Lung (tissue), 12 donors: ENCODE data around the gene GALM. TPM values are rescaled to one million over a fixed set of nuclear protein-coding genes. Genes with fewer than 3 reads are reported as not detected.
A peak's percentile ranks its signal among the peaks of the same experiment; 100 is the strongest.

Experiments used
- ATAC-seq: fragments of 200-7000 bp; cut with Tn5 transposase; one replicate; pipeline ENCODE4 v1.9.1; 2020; ENCODE audit warnings: moderate number of reproducible peaks; ENCODE audit not compliant: insufficient read depth, low FRiP score
- DNase-seq, 3 donors: peaks; one replicate each; pipeline ENCODE4 v3.0.0-alpha.2; 2013 to 2017
- H3K27ac ChIP-seq, 2 donors: one replicate each; pipeline ENCODE4 v1.5.1; 2013; ENCODE audit warnings: mild to moderate bottlenecking in 2 of 2, moderate library complexity in 2 of 2, control low read depth in 1 of 2, inconsistent platforms in 1 of 2, low read depth in 1 of 2, low read length in 1 of 2
- H3K27me3 ChIP-seq, 3 donors: one replicate each; pipeline ENCODE4 v1.5.1; 2013; ENCODE audit warnings: low read length in 2 of 3; ENCODE audit not compliant: control insufficient read depth in 3 of 3, insufficient read depth in 3 of 3
- H3K36me3 ChIP-seq, 4 donors: one replicate each; pipeline ENCODE4 v1.5.1; 2013; ENCODE audit warnings: low read length in 4 of 4, mild to moderate bottlenecking in 1 of 4, moderate library complexity in 1 of 4; ENCODE audit not compliant: control insufficient read depth in 4 of 4, insufficient read depth in 4 of 4
- H3K4me1 ChIP-seq, 5 donors: one replicate each; pipeline ENCODE4 v1.5.1; 2013; ENCODE audit warnings: low read length in 5 of 5, mild to moderate bottlenecking in 2 of 5, moderate library complexity in 1 of 5; ENCODE audit not compliant: control insufficient read depth in 5 of 5, insufficient read depth in 5 of 5
- H3K4me3 ChIP-seq: one replicate; pipeline ENCODE4 v1.5.1; 2013; ENCODE audit warnings: mild to moderate bottlenecking, control low read depth, moderate library complexity
- H3K9ac ChIP-seq, 2 donors: one replicate each; pipeline ENCODE4 v1.5.1; 2013; ENCODE audit warnings: low read length in 2 of 2, control low read depth in 1 of 2; ENCODE audit not compliant: insufficient read depth in 1 of 2
- H3K9me3 ChIP-seq, 4 donors: one replicate each; pipeline ENCODE4 v1.5.1; 2013; ENCODE audit warnings: low read length in 3 of 4, mild to moderate bottlenecking in 1 of 4, moderate library complexity in 1 of 4; ENCODE audit not compliant: control insufficient read depth in 4 of 4, insufficient read depth in 3 of 4
- WGBS, 2 donors: extraction: QIAGEN DNeasy Blood & Tissue Kit; methylation state at CpG; one replicate each; pipeline ENCODE4 v1.1.7; 2013; 5-methylcytosine and 5-hydroxymethylcytosine counted together
- polyA plus RNA-seq, 2 donors: library from polyadenylated mRNA; stranded (reverse); fragments of 200-250 nt; gene quantifications; one replicate each; pipeline ENCODE4 v1.2.1, GENCODE V29; 2013
- total RNA-seq, 2 donors: library from RNA; depleted of rRNA in 1 of 2; stranded (reverse); fragments of >200 nt in 1 of 2; gene quantifications; one replicate each; pipeline ENCODE4 v1.2.1, GENCODE V29; 2014 to 2021
- TF ChIP-seq, protein P1 (sequence below): IDR thresholded peaks from 2 replicates; pipeline ENCODE4 v1.5.1; 2012; ENCODE audit warnings: mild to moderate bottlenecking; ENCODE audit errors: control extremely low read depth, extremely low read depth
- donor health status: control.
- donor health status: control.
- donor health status: Bipolar disorder and iron deficiency.
- donor health status: healthy.
- donor health status: DM: yes; HTN: yes; CAD: no.

GALM gene
- total and polyA plus RNA-seq, 4 donors = 7.6 to 25.5 (median 14.1) TPM

DNA sequence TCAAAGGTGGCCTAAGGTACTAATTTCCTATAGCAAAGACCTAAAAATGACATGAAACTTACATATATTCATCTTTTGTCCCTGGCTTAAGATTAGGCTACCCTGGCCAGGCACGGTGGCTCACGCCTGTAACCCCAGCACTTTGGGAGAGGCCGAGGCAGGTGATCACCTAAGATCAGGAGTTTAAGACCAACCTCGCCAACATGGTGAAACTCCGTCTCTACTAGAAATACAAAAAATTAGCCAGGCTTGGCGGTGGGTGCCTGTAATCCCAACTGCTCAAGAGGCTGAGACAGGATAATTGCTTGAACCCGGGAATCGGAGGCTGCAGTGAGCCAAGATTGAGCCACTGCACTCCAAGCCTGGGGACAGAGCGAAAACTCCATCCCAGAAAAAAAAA is 79.4 kb downstream of the GALM start:
- Histone ChIP-seq H3K4me3 (no peak overlapping the region), H3K36me3 (peaks cover 23 to 54% (median 50%) of the 10 kb centered on the region in 4 donors), H3K9me3 (no peaks in the 10 kb centered on the region), H3K27me3 (no peaks in the 10 kb centered on the region), H3K9ac (no peak overlapping the region), H3K4me1 (peaks cover 3 to 24% (median 8%) of the 10 kb centered on the region in 5 donors), H3K27ac (no peak overlapping the region)
- DNase-seq (no peak), ATAC-seq (no peak)
- TF ChIP-seq, protein P1, sequence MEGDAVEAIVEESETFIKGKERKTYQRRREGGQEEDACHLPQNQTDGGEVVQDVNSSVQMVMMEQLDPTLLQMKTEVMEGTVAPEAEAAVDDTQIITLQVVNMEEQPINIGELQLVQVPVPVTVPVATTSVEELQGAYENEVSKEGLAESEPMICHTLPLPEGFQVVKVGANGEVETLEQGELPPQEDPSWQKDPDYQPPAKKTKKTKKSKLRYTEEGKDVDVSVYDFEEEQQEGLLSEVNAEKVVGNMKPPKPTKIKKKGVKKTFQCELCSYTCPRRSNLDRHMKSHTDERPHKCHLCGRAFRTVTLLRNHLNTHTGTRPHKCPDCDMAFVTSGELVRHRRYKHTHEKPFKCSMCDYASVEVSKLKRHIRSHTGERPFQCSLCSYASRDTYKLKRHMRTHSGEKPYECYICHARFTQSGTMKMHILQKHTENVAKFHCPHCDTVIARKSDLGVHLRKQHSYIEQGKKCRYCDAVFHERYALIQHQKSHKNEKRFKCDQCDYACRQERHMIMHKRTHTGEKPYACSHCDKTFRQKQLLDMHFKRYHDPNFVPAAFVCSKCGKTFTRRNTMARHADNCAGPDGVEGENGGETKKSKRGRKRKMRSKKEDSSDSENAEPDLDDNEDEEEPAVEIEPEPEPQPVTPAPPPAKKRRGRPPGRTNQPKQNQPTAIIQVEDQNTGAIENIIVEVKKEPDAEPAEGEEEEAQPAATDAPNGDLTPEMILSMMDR = no peak
- 92 to 94% methylated on average over 9 of the region's 9 CpGs for WGBS, 2 donors

DNA sequence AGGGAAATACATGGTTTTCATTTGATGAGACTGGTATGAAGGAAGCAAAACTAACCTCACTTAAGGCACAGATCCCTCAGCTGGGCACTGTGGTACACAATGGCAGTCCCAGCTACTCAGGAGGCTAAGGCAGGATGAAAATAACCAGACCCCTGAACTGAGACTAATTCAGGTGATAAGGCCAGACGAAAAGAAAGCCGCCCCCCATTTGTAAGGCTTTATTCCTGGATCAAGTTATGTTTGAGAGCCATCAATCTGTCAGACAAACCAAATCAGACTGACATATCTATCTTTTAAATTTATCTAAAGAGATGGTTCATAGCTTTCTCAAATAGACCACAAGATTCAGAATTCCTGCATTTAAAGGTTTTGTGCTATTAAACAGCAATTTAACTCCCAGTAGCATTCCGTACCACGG is 81.1 kb downstream of the GALM start:
- Histone ChIP-seq H3K4me3 (no peak overlapping the region), H3K27ac (no peak overlapping the region), H3K27me3 (no peaks in the 10 kb centered on the region), H3K9me3 (no peaks in the 10 kb centered on the region), H3K4me1 (peaks cover 3 to 29% (median 8%) of the 10 kb centered on the region in 5 donors), H3K36me3 (peaks cover 21 to 54% (median 52%) of the 10 kb centered on the region in 4 donors), H3K9ac (no peak overlapping the region)
- no peak for ATAC-seq
- DNase-seq = no peak
- 75 to 83% methylated on average over 4 of the region's 4 CpGs for WGBS, 2 donors
- TF ChIP-seq, protein P1 = no peak

DNA sequence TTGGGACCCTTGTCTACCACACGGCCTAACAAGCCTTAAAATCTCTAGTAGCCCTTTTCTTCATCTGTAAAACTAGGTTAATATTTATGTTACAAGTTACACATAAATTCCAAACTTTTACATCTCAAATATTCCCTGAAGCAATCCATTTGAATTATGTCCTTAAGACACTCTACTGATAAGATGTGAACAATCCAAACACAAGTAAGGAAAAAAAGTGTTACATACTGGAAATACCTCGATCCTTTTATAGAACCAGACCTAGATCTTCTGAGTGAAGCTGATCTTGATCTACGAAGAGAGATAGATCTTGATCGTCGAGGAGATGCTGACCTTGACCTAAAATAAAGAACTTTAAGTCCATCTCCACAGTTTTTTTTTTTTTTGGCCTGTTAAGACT is 81.9 kb downstream of the GALM start:
- Histone ChIP-seq H3K27ac (no peak overlapping the region), H3K9ac (peak overlapping the region in 1 of 2 donors; percentile 23), H3K9me3 (no peaks in the 10 kb centered on the region), H3K27me3 (no peaks in the 10 kb centered on the region), H3K4me1 (peaks cover 3 to 31% (median 8%) of the 10 kb centered on the region in 5 donors), H3K36me3 (peaks cover 18 to 54% (median 50%) of the 10 kb centered on the region in 4 donors), H3K4me3 (no peak overlapping the region)
- DNase-seq = no peak
- 61 to 81% methylated on average over 5 of the region's 5 CpGs for WGBS, 2 donors
- ATAC-seq = no peak
- TF ChIP-seq, protein P1 = no peak

DNA sequence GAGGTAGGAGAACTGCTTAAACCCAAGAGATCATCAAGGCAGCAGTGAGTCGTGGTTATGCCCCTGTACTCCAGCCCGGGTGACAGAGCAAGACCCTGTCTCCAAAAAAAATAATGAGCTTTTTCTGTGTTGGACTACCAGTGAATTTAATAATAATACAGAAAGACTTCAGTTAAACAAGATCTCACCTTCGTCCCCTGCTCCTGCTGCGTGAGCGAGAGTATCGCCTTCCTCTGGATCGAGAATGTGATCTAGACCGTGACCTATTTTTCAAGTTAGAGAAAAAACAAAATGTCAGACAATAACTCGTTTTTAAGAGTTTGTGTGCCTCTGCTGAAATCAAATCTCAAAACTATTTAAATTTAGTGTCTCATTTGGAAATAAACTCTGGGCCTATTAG is 82.5 kb downstream of the GALM start:
- Histone ChIP-seq H3K27me3 (no peaks in the 10 kb centered on the region), H3K4me1 (peaks cover 3 to 31% (median 8%) of the 10 kb centered on the region in 5 donors), H3K4me3 (no peak overlapping the region), H3K36me3 (peaks cover 17 to 54% (median 46%) of the 10 kb centered on the region in 4 donors), H3K27ac (no peak overlapping the region), H3K9ac (no peak overlapping the region), H3K9me3 (no peaks in the 10 kb centered on the region)
- DNase-seq (no peak), ATAC-seq (no peak)
- TF ChIP-seq, protein P1 = no peak
- 89 to 92% methylated on average over 9 of the region's 9 CpGs for WGBS, 2 donors
